Subcutaneous abdominal adipose tissue (tissue), 5 donors: ENCODE results near the gene UHRF2.

Experiments used
- H3K27ac ChIP-seq: one replicate; pipeline ENCODE4 v1.7.0; 2013; ENCODE audit warnings: low read depth, mild to moderate bottlenecking, inconsistent platforms, low read length, moderate library complexity
- H3K27me3 ChIP-seq, 5 donors: one replicate each; pipeline ENCODE4 v1.7.0; 2013; ENCODE audit warnings: low read length in 5 of 5, inconsistent platforms in 1 of 5; ENCODE audit not compliant: control insufficient read depth in 5 of 5, insufficient read depth in 4 of 5
- H3K36me3 ChIP-seq, 5 donors: one replicate each; pipeline ENCODE4 v1.7.0; 2013; ENCODE audit warnings: low read length in 5 of 5; ENCODE audit not compliant: control insufficient read depth in 5 of 5, insufficient read depth in 5 of 5
- H3K4me1 ChIP-seq, 5 donors: one replicate each; pipeline ENCODE4 v1.7.0; 2013; ENCODE audit warnings: low read length in 5 of 5, mild to moderate bottlenecking in 3 of 5, moderate library complexity in 1 of 5; ENCODE audit not compliant: control insufficient read depth in 5 of 5, insufficient read depth in 5 of 5
- H3K4me3 ChIP-seq, 5 donors: one replicate each; pipeline ENCODE4 v1.7.0; 2013; ENCODE audit warnings: low read length in 5 of 5, low read depth in 1 of 5
- H3K9ac ChIP-seq, 5 donors: one replicate each; pipeline ENCODE4 v1.7.0; 2013; ENCODE audit warnings: low read length in 5 of 5, mild to moderate bottlenecking in 4 of 5, moderate library complexity in 3 of 5
- H3K9me3 ChIP-seq, 5 donors: one replicate each; pipeline ENCODE4 v1.7.0; 2013; ENCODE audit warnings: low read length in 5 of 5; ENCODE audit not compliant: control insufficient read depth in 5 of 5
- donor health status: healthy.
- donor health status: healthy.
- donor health status: healthy.
- donor health status: healthy.
- donor health status: healthy.

UHRF2 gene

GRCh38 chr9:6479959-6480358 lies 67.0 kb downstream of the UHRF2 start:
- Histone ChIP-seq H3K4me1 (no peaks in the 10 kb centered on the region), H3K36me3 (peaks cover 31 to 64% (median 48%) of the 10 kb centered on the region in 5 donors), H3K9me3 (no peaks in the 10 kb centered on the region)

DNA sequence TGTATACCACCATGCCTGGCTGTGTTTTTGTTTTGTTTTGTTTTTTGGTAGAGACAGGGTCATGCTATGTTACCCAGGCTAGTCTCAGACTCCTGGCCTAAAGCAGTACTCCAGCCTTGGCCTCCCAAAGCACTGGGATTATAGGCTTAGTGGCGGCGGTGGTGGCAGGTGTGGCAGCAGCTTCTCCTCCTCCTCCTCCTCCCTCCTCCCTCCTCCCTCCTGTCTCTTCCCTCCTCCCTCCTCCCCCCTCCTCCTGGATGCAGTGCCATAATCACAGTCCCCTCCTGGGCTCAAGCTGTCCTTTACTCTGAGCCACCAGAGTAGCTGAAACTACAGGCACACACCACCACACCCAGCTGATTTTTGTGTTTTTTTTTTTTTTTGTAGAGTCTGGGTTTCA lies 71.2 kb downstream of the UHRF2 start:
- H3K9me3 ChIP-seq, result no peaks in the 10 kb centered on the region
- peaks cover 41 to 78% (median 46%) of the 10 kb centered on the region in 5 donors for H3K36me3 ChIP-seq
- no peak overlapping the region for H3K9ac ChIP-seq
- H3K4me1 ChIP-seq, result no peaks in the 10 kb centered on the region
- no peak overlapping the region for H3K4me3 ChIP-seq
- no peak overlapping the region for H3K27ac ChIP-seq
- H3K27me3 ChIP-seq, result no peaks in the 10 kb centered on the region

More at GRCh38 chr9:6479959-6480358, 67.0 kb downstream of the UHRF2 start:
- no peaks in the 10 kb centered on the region for H3K27me3 ChIP-seq
- no peak overlapping the region for H3K27ac ChIP-seq
- no peak overlapping the region for H3K4me3 ChIP-seq
- H3K9ac ChIP-seq, result no peak overlapping the region

- Histone ChIP-seq H3K27ac (no peak overlapping the region), H3K36me3 (peaks cover 20 to 51% (median 33%) of the 10 kb centered on the region in 5 donors), H3K27me3 (no peaks in the 10 kb centered on the region), H3K4me1 (no peaks in the 10 kb centered on the region), H3K9ac (no peak overlapping the region), H3K9me3 (no peaks in the 10 kb centered on the region), H3K4me3 (no peak overlapping the region)
Measured at GRCh38 chr9:6488395-6488794, 75.4 kb downstream of the UHRF2 start.

GRCh38 chr9:6489099-6489498 lies 76.1 kb downstream of the UHRF2 start:
- Histone ChIP-seq H3K4me3 (no peak overlapping the region), H3K9me3 (no peaks in the 10 kb centered on the region), H3K4me1 (no peaks in the 10 kb centered on the region), H3K36me3 (peaks cover 20 to 46% (median 35%) of the 10 kb centered on the region in 5 donors), H3K27ac (no peak overlapping the region), H3K27me3 (no peaks in the 10 kb centered on the region), H3K9ac (no peak overlapping the region)

DNA sequence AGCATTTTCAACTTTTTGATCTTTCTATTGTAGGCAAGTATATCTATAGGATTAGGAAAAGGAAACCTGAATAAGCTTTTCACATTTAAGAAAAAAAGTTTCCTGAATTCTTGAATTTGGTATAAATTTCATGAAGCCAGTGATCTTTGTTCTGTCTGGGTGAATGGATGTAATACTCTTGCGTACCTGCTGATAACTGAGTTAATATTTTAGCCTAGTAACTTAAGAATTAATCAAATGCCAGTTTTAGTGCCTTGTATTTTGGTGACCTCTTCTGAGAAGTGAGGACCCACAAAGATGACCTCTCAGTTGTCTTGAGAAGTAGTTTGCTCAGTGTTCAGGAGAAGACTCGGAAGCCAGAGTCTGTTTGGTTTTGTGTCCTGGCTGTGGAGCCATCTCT lies 77.9 kb downstream of the UHRF2 start:
- no peaks in the 10 kb centered on the region for H3K27me3 ChIP-seq
- no peak overlapping the region for H3K9ac ChIP-seq
- H3K4me1 ChIP-seq, result no peaks in the 10 kb centered on the region
- peaks cover 14 to 43% (median 32%) of the 10 kb centered on the region in 5 donors for H3K36me3 ChIP-seq
- H3K9me3 ChIP-seq, result no peaks in the 10 kb centered on the region
- H3K4me3 ChIP-seq, result no peak overlapping the region
- H3K27ac ChIP-seq, result no peak overlapping the region

GRCh38 chr9:6495466-6495865 lies 82.5 kb downstream of the UHRF2 start:
- no peaks in the 10 kb centered on the region for H3K9me3 ChIP-seq
- H3K4me3 ChIP-seq, result no peak overlapping the region
- H3K9ac ChIP-seq, result no peak overlapping the region
- no peaks in the 10 kb centered on the region for H3K4me1 ChIP-seq
- H3K36me3 ChIP-seq, result peaks cover 25 to 52% (median 43%) of the 10 kb centered on the region in 5 donors
- H3K27ac ChIP-seq, result no peak overlapping the region
- no peaks in the 10 kb centered on the region for H3K27me3 ChIP-seq

- H3K9me3 ChIP-seq, result no peaks in the 10 kb centered on the region
- no peaks in the 10 kb centered on the region for H3K27me3 ChIP-seq
- peaks cover 43 to 71% (median 56%) of the 10 kb centered on the region in 5 donors for H3K36me3 ChIP-seq
- H3K4me3 ChIP-seq, result no peak overlapping the region
- H3K27ac ChIP-seq, result no peak overlapping the region
- no peaks in the 10 kb centered on the region for H3K4me1 ChIP-seq
- H3K9ac ChIP-seq, result no peak overlapping the region
Measured at GRCh38 chr9:6498982-6499381, 86.0 kb downstream of the UHRF2 start.

GRCh38 chr9:6501526-6502210 lies 88.7 kb downstream of the UHRF2 start:
- Histone ChIP-seq H3K36me3 (peaks cover 63 to 75% (median 70%) of the 10 kb centered on the region in 5 donors), H3K9ac (no peak overlapping the region), H3K27ac (no peak overlapping the region)

GRCh38 chr9:6502399-6502798 lies 89.4 kb downstream of the UHRF2 start:
- no peak overlapping the region for H3K9ac ChIP-seq
- H3K27ac ChIP-seq, result no peak overlapping the region
- H3K4me1 ChIP-seq, result no peaks in the 10 kb centered on the region
- no peak overlapping the region for H3K4me3 ChIP-seq
- peaks cover 58 to 75% (median 71%) of the 10 kb centered on the region in 5 donors for H3K36me3 ChIP-seq
- H3K9me3 ChIP-seq, result no peaks in the 10 kb centered on the region
- no peaks in the 10 kb centered on the region for H3K27me3 ChIP-seq

More at GRCh38 chr9:6501526-6502210, 88.7 kb downstream of the UHRF2 start:
- Histone ChIP-seq H3K4me3 (no peak overlapping the region), H3K4me1 (no peaks in the 10 kb centered on the region), H3K27me3 (no peaks in the 10 kb centered on the region), H3K9me3 (no peaks in the 10 kb centered on the region)

- no peaks in the 10 kb centered on the region for H3K27me3 ChIP-seq
- H3K27ac ChIP-seq, result no peak overlapping the region
- no peaks in the 10 kb centered on the region for H3K4me1 ChIP-seq
- no peak overlapping the region for H3K9ac ChIP-seq
- no peaks in the 10 kb centered on the region for H3K9me3 ChIP-seq
- H3K36me3 ChIP-seq, result peaks cover 38 to 52% (median 45%) of the 10 kb centered on the region in 5 donors
- no peak overlapping the region for H3K4me3 ChIP-seq
Measured at GRCh38 chr9:6506571-6506970, 93.6 kb downstream of the UHRF2 start.
